Measurements from ENCODE around the gene NRAP.

GRCh38 chr10:113553149-113553548, 110.7 kb downstream of the NRAP start:
- TF ChIP-seq POLR2A (IDR thresholded peaks at IDR 0.05; ENCODE audit: low read depth, low read length) = no peak
- no peak for TF ChIP-seq POU2F2 (IDR thresholded peaks at IDR 0.05; ENCODE audit: low read depth, low read length)
- no peak for TF ChIP-seq POLR2AphosphoS5 (IDR thresholded peaks at IDR 0.05; ENCODE audit: low read depth, low read length)
- no peak for TF ChIP-seq TAF1 (IDR thresholded peaks at IDR 0.05; ENCODE audit: low read depth, low read length)
- TF ChIP-seq SPI1 (IDR thresholded peaks at IDR 0.05; ENCODE audit: low read depth, low read length) = no peak
- TF ChIP-seq PAX5 (IDR thresholded peaks at IDR 0.05; ENCODE audit: insufficient read depth, low read length, severe bottlenecking) = no peak
